GM19395 (cell line): ENCODE data around the gene PAPPA2.
"Not testable (repeated sequence)": the region's sequence is repeated elsewhere in the genome, so short reads cannot be mapped to it uniquely, and the experiment has no call there.

Source experiments
- ATAC-seq: cut with Tn5 transposase; IDR thresholded peaks from one replicate; pipeline ENCODE4 v1.9.1; 2021; ENCODE audit warnings: mild to moderate bottlenecking, moderate library complexity; ENCODE audit not compliant: unreplicated experiment

PAPPA2 gene, protein sequence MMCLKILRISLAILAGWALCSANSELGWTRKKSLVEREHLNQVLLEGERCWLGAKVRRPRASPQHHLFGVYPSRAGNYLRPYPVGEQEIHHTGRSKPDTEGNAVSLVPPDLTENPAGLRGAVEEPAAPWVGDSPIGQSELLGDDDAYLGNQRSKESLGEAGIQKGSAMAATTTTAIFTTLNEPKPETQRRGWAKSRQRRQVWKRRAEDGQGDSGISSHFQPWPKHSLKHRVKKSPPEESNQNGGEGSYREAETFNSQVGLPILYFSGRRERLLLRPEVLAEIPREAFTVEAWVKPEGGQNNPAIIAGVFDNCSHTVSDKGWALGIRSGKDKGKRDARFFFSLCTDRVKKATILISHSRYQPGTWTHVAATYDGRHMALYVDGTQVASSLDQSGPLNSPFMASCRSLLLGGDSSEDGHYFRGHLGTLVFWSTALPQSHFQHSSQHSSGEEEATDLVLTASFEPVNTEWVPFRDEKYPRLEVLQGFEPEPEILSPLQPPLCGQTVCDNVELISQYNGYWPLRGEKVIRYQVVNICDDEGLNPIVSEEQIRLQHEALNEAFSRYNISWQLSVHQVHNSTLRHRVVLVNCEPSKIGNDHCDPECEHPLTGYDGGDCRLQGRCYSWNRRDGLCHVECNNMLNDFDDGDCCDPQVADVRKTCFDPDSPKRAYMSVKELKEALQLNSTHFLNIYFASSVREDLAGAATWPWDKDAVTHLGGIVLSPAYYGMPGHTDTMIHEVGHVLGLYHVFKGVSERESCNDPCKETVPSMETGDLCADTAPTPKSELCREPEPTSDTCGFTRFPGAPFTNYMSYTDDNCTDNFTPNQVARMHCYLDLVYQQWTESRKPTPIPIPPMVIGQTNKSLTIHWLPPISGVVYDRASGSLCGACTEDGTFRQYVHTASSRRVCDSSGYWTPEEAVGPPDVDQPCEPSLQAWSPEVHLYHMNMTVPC (N-terminal part only)

GRCh38 chr1:176462674-176463378 is at the start of gene PAPPA2:
PAPPA2 (plus strand) TSS chr1:176463175; CDS start chr1:176556323, 93,148 bp downstream.
- ATAC-seq: no peak

DNA sequence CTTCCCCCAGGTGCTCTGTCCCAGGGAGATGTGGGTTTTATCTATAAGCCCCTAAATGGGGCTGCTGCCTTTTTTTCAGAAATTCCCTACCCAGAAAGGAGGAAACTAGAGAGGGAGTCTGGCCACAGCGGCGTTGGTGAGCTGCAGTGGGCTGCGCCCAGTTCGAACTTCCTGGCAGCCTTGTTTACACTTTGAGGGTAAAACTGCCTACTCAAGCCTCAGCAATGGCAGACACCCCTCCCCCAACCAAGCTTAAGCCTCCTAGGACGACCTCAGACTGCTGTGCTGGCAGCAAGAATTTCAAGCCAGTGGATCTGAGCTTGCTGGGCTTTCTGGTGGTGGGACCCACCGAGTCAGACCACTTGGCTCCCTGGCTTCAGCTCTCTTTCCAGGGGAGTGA is 46.2 kb upstream of the PAPPA2 start:
- ATAC-seq: no peak

DNA sequence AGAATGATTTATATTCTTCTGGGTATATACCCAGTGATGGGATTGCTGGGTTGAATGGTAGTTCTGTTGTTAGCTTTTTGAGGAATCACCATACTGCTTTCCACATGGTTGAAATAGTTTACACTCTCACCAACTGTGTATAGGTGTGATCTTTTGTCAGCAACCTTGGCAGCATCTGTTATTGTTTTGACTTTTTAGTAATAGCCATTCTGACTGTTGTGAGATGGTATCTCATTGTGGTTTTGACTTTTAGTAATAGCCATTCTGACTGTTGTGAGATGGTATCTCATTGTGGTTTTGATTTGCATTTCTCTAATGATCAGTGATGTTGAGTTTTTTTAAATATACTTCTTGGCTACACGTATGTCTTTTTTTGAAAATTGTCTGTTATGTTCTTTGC is 43.4 kb upstream of the PAPPA2 start:
- not testable (repeated sequence) for ATAC-seq

DNA sequence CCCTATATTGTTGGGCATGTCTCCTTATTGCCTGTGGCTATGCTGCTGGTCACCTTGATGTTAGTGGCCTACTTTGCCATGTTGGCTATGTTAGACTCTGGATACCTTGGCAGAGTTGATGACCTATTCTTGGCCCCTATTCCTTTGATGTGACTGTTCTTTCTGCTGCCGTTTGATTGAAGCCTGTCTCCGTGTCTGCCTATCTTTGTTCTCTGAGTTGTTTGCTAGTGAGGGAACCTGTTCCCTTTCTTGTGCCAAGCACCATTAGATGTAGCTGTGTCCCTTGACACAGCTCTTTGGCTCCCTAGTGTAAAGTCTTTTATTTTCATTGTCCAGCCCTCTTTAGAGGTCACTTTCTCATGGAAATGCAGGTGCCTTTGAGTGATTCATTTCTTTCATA is 28.7 kb upstream of the PAPPA2 start:
- ATAC-seq: no peak

DNA sequence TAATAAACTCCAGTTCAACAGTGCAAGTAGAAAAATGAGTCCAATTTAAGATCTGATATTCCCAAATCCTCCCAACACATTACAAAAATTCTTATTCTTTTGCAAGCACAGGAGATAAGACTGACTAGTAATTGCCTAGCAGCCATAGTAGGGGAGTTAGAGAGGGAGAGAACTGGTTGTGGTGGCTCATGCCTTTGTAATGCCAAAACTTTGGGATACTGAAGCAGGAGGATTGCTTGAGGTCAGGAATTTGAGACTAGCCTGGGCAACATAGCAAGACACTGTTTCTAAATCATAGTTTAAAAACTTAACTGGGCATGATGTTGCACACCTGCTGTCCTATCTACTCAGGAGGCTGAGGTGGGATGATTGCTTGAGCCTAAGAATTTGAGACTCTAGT is 26.7 kb upstream of the PAPPA2 start:
- ATAC-seq: no peak

- ATAC-seq: no peak
These were observed 22.8 kb upstream of the PAPPA2 start for GRCh38 chr1:176440176-176440575.

DNA sequence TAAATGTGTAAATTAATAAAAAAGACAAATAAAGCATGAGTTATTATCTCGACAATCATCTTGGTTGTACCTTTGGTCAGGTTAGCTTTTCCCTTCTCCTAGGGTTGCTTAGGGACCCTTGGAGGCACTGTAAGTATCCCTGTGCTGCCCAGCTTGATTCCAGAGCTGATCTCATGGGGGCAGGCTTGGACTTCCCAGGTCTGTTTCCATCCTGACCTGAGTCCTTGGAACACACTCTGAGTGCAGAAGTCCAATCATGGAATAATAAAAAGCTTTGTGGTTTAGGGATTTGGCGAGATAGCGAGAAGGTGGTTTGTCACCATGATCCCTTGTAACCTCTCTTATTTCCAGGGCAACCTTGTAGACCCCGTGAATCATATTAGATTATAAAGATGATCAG is 18.7 kb upstream of the PAPPA2 start:
- ATAC-seq: no peak

- ATAC-seq: no peak
These were observed 17.6 kb upstream of the PAPPA2 start for GRCh38 chr1:176445402-176445801.

GRCh38 chr1:176448340-176448739 is 14.6 kb upstream of the PAPPA2 start:
- no peak for ATAC-seq

- ATAC-seq: no peak
These were observed 12.4 kb upstream of the PAPPA2 start for GRCh38 chr1:176450526-176450925.

GRCh38 chr1:176451741-176452140 is 11.2 kb upstream of the PAPPA2 start:
- not testable (repeated sequence) for ATAC-seq

DNA sequence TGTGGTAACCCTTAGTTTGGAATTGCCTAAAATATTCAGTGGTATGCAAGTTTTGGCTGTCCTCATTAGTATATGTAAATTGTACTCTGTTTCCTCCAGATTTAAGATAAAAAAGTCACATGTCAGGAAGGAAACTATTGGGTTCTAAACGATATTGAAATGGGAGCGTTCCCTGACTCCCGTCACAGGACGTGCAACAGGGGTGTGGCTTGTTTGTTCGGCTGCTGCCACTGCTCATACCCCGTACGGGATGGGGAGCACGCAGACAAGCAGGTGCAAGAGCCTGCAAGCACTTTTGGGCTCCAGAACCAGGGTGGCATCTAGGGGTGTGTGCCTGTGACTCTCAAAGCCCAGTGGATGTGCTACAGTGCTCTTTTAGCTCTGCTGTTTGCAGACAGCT is 6.2 kb upstream of the PAPPA2 start:
- ATAC-seq: no peak

DNA sequence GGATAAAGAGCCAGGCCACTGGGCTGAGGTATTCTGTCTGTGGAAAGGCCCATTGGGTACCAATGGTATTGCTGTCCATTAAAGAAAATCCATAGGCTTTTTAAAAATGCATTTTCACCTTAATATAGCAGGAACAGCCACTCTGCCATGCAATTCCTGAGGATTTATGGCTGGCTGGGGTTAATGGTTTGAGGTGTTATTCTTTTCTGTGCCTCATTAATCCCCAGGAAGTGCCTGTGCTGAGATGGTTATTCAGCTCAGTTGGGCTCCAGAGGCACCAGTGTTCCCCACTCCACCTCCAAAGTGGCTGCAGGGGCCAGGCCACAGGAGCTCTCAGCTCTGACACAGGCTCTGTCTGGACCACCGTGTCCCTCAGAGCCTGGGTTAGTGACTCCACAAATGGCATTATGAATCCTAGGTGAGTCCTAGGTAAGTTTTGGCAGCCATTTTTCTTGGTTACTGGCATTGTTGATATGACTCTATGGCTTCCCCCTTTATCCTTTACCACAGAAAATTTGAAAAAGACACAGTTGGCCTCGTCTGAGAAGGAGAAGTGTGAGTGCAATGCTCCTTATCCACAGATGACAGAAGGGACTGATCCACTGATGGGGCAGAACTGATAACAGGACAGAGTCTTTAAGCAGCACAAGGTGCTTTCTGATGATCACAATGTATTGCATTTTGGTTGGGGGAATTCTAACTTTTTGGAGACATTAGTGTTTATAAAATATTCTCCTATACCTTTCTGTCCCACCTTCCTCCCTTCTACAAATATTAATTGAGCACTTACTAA is 2.2 kb upstream of the PAPPA2 start:
- no peak for ATAC-seq

- ATAC-seq: no peak
These were observed 1.4 kb upstream of the PAPPA2 start for GRCh38 chr1:176461576-176461975.

DNA sequence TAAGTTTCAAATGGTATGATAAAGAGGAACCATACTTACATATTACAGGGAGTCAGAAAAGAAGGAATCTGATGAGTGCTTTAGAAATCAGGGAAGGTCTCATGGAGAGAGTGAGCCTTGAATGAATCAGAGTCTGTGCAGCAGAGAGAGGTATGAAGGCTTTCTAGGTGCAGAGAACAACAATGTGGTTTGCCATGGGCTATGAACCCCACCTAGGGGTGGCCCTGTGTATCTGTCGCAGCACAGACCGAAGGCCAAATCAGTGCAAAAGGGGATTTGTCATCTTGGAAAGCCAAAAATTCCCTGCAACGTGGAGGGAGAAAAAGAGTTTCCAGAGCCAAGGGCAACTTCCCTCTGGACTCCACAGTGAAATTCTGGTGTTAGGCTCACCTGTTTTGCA is 3.5 kb downstream of the PAPPA2 start:
- ATAC-seq: no peak

GRCh38 chr1:176469450-176470010 is 6.6 kb downstream of the PAPPA2 start:
- ATAC-seq: no peak

DNA sequence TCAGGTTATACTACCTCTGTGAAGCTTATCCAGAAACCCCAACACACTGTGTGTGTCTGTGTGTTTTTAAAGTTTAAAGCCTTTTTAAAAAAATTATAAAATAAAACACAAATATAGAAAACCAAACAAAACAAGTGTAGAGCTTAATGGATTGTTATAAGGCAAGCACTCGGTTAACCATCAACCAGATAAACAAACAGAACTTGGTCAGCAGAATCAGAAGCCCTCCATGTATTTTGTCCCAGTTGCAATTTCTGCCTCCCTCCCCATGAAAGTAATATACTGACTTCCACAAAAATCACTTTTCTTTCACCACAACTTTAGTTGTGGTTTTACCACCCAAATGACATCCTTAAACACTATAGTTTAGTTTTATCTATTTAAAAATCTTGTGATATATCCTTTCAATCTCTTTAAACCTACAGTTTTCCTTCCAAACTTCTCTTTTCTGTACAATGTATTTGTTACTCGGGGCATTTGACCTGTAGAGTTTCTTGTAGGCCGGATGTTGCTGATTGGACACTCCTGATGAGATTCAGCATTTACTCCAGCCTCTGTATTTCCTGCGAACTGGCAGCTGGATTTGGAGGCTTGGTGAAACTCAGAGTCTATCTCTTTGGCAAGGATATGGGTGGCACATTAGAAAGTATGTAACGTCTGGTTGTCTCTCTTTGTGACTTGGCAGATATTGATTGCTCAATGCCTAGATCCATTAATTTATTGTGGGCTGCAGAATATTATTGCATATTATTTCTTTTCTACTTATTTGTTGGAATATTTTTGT is 8.6 kb downstream of the PAPPA2 start:
- ATAC-seq: no peak

- no peak for ATAC-seq
These were observed 17.0 kb downstream of the PAPPA2 start for GRCh38 chr1:176479971-176480370.

DNA sequence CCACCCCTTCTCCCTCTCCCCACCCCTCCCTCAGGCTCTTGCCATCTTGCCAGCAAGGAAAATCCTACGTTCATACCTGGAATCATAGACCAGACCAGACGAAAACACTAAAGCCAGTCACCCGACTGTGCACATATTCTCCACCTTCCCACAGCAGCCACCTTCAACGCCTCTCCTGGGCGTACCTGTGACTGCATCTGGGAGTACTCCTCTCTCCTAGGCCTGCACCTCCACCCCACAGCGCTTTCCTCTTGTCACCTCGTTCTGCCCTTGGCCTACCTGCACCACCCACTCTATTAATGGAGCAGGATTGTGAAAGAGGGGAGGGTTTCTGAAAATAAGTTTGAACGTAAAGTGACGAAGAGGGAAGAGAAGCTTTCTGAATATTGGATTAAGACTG is 17.8 kb downstream of the PAPPA2 start:
- no peak for ATAC-seq
